C4-2B (cell line): ENCODE measurements around the gene ESYT2.

Source experiments
- H3K27ac ChIP-seq: fragments of 450-650 bp; 2 replicates; pipeline ENCODE4 v1.5.1; 2017
- ZFX ChIP-seq: fragments of 450-650 bp; IDR thresholded peaks from 2 replicates; pipeline ENCODE4 v1.6.1; 2017
- TF ChIP-seq, protein P1 (sequence below): fragments of 450-650 bp; conservative IDR thresholded peaks from 2 replicates; pipeline ENCODE4 v1.5.1; 2017; ENCODE audit warnings: mild to moderate bottlenecking

ESYT2 gene

DNA sequence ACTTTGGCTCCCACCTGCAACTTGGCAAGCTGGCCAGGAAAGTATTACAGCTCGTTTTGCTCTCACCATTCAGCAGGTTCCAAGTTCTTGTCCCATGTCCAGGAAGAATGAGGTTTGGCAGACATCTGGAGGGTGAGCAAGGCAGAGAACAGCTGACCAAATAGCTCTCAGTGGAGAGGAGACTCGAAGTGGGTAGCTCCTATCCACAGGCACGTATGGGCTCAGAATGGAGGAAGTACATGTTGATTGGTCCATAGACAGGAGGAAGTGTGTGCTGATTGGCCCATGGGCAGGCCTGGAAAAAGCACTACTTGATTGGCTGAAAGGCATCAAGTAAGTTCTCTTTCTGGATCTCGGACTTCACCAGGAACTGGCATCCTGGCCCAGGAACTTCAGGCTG lies 121.7 kb downstream of the ESYT2 start:
- TF ChIP-seq ZFX: no peak
- TF ChIP-seq, protein P1, sequence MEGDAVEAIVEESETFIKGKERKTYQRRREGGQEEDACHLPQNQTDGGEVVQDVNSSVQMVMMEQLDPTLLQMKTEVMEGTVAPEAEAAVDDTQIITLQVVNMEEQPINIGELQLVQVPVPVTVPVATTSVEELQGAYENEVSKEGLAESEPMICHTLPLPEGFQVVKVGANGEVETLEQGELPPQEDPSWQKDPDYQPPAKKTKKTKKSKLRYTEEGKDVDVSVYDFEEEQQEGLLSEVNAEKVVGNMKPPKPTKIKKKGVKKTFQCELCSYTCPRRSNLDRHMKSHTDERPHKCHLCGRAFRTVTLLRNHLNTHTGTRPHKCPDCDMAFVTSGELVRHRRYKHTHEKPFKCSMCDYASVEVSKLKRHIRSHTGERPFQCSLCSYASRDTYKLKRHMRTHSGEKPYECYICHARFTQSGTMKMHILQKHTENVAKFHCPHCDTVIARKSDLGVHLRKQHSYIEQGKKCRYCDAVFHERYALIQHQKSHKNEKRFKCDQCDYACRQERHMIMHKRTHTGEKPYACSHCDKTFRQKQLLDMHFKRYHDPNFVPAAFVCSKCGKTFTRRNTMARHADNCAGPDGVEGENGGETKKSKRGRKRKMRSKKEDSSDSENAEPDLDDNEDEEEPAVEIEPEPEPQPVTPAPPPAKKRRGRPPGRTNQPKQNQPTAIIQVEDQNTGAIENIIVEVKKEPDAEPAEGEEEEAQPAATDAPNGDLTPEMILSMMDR: no peak
- no peak overlapping the region for H3K27ac ChIP-seq

DNA sequence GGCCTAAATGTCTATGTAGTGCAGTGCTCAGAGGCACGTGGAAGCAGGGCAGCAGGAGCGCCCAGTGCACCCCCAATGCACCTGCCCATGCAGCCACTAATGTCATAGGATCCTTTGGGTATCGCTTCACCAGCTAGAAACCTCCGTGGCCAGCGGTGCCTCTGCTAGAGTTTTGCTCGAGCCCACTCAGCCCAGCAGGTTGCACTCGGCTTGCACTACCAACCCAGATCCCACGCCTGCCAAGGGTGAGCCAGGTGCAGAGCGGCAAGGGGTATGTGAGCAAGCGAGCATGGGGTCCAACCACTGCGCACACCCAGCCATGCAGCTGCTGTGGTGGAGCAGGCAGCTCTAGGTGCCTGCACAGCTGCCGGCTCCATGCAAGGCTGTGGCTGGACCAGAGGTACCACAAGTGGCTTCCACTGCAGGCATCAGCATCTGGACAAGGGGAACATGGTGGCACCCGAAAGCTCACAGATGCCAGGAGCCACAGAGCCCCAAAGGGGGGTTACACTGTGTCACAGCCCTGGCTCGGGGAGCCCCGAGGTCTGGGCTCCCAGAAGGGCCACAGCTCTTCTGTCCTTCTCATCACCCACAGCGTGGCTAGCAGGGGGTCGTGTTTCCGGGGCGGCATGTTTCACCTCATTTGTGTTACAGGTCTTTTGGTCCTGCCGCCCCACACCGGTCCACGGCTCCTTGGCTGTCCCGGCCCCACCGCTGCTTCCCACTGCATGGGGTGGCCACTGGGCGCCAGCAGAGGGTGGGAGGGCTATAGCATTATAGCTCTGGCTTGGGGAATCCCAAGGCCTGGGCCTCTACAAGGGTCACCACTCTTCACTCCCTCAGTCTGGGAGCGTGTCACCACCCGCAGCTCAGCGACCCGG lies 122.4 kb downstream of the ESYT2 start:
- TF ChIP-seq, protein P1: no peak
- TF ChIP-seq ZFX: no peak

DNA sequence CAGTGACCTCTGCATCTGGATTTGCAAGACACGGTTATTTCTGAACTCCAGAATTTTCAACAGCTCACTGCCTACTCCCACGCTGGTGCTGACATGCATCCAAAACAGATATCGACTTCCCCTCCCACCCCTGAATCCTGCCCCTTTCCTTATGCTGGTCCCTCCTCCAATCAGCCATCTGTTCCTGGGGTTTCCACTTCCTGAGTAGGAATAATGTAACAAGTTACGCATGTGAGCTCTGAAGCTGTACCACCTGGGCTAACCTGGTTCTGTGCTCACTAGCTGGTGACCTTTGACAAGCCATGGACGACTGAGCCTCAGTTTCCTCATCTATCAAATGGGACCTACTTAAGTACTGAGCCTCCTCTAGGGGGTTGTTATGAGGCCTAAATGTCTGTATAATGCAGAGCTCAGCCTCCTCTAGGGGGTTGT lies 123.0 kb downstream of the ESYT2 start:
- TF ChIP-seq, protein P1: no peak
- TF ChIP-seq ZFX: no peak
- H3K27ac ChIP-seq: no peak overlapping the region

More for the DNA sequence above, 122.4 kb downstream of the ESYT2 start:
- H3K27ac ChIP-seq: no peak overlapping the region

DNA sequence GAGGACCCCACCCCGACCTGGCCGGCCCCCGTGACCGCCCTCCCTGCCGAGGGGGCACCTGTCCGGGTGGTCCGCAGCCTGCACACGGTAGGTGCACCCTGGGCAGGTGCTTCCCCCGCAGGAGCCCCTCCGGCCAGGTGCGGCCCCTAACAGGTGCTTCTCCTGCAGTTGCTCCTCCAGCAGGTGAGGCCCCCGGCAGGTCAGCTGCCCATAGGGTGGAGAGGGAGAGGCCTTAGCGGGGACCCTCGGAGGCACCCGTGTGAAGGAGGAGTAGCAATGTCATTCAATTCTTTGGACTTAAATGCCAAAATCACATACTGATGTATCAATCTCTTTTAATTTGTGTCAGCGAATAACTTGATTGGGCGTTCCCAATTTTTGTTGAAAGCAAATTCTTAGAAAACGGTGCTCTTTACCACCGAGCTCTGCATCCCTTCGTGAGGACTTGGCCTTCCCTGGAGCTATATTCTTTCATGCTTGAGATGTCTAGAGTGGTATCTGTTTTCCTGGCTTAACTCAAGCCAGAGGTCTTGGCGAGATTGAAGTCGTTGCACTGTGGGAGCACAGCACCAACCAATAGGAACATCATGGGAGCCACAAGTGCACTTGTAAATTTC lies 124.0 kb downstream of the ESYT2 start:
- H3K27ac ChIP-seq: peak overlapping the region; percentile 80
- TF ChIP-seq ZFX: no peak; the same call in 1 of the 2 replicates
- TF ChIP-seq, protein P1: no peak

DNA sequence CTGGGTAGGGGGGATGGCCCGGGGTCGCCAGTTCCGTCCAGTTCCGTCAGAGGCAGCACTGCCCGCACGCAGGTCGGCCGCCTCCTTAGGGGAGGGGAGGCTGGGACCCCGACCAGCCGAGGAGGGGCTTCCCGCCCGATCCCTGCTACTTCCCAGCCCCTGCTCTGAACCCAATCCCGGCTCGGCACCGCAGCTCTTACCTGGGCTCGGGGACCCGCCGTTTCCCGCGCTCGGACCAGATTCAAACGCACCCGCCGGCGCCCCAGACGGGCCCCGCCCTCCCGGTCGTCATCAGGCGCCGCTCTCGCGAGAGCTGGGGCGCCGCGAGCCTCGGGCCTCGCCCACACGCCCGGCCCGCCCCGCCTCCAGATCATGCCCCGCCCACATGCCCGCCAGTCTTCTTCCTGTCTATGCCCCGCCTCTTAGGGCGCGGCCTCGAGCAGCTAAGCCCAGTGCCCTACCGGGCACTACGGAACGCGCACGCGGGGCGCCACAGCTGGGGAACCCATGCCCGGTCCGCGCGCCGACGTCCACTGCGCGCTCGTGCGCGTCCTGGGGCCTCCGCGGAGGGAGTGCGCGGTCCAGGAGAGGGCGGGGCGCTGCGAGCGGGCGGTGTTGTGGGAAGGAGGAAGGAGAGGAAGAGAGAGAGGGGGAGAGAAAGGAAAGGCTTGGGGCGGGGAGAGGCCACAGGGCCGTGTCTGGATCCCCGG lies 124.6 kb downstream of the ESYT2 start, which contains the start of gene NCAPG2:
Gene NCAPG2 (minus strand): TSS at position 281 of the 710 bp plus-strand sequence. CDS start 2,905 bp downstream, outside the sequence.
- H3K27ac ChIP-seq: peak within 1 kb of the TSS; percentile 80
- TF ChIP-seq, protein P1: no peak
- TF ChIP-seq ZFX: no peak

DNA sequence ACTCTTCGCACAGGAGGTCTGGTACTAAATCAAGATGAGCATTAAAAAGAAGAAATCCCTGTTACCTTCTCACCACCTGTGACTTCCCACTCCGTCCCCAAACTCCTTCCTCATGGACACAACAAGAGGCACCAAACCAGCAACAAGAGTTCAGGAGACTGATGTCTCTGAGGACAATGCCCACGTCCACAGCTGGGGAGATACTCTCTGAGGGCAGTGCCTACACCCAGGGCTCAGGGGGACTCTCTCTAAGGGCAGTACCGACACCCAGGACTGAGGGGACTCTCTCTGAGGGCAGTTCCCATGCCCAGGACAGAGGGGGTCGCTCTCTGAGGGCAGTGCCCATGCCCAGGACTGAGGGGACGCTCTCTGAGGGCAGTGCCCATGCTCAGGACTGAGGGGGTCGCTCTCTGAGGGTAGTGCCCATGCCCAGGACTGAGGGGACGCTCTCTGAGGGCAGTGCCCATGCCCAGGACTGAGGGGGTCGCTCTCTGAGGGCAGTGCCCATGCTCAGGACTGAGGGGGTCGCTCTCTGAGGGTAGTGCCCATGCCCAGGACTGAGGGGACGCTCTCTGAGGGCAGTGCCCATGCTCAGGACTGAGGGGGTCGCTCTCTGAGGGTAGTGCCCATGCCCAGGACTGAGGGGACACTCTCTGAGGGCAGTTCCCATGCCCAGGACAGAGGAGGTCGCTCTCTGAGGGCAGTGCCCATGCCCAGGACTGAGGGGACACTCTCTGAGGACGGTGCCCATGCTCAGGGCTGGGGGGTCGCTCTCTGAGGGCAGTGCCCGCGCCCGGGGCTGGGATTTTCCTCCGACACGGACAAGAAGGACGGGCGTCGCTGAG lies 125.4 kb downstream of the ESYT2 start:
- peak overlapping the region; percentile 80 for H3K27ac ChIP-seq

DNA sequence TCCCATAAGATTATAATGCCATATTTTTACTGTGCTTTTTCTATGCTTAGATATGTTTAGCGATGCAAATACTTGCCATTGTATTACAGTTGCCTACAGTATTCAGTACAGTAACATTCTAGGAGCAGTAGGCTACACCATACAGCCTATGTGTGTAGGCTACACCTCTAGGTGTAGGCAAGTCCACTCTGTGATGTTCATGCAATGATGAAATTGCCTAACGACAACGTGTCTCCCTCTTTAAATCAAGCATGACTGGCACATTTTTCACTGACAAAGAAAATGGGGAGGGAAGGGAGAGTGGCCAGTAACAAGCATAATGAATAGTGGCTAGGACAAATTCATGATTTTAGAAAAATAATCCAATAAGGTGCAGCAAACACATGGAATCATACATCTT lies 126.4 kb downstream of the ESYT2 start:
- TF ChIP-seq, protein P1: no peak
- no peak for TF ChIP-seq ZFX
- H3K27ac ChIP-seq: no peak overlapping the region
